Neural cell (in vitro differentiated cells): ENCODE measurements around the gene TPRX1. TPM values are rescaled to one million over a fixed set of nuclear protein-coding genes. Genes with fewer than 3 reads are reported as not detected.
A peak's percentile ranks its signal among the peaks of the same experiment; 100 is the strongest.
"Not testable (repeated sequence)": the region's sequence is repeated elsewhere in the genome, so short reads cannot be mapped to it uniquely, and the experiment has no call there.

Source experiments
- H2AFZ ChIP-seq: fragments of 200-600, 300-800 bp; sonication (generic), shearing (Covaris generic); 2 replicates; pipeline ENCODE4 v1.6.0; 2014; ENCODE audit warnings: low read depth, mild to moderate bottlenecking, antibody characterized with exemption, low read length, moderate library complexity
- H3F3A ChIP-seq: fragments of 200-600 bp; shearing (Covaris generic); 2 replicates; pipeline ENCODE4 v1.6.1; 2016; ENCODE audit warnings: mild to moderate bottlenecking, moderate library complexity, mixed read lengths, antibody characterized with exemption, low read length; ENCODE audit not compliant: insufficient read depth, poor library complexity, severe bottlenecking
- H3K27ac ChIP-seq: fragments of 200-600, 300-800 bp; sonication (generic), shearing (Covaris generic); 2 replicates; pipeline ENCODE4 v1.5.1; 2014; ENCODE audit warnings: mild to moderate bottlenecking, low read length, moderate library complexity
- H3K27me3 ChIP-seq: fragments of 300-800, 200-600 bp; sonication (generic), shearing (Covaris generic); 2 replicates; pipeline ENCODE4 v1.6.0; 2014; ENCODE audit warnings: mild to moderate bottlenecking, low read depth, low read length, moderate library complexity; ENCODE audit not compliant: insufficient read depth
- H3K36me3 ChIP-seq: fragments of 300-800, 200-600 bp; sonication (generic), shearing (Covaris generic); 2 replicates; pipeline ENCODE4 v1.5.1; 2014; ENCODE audit warnings: mild to moderate bottlenecking, antibody characterized with exemption, low read length, moderate library complexity; ENCODE audit not compliant: insufficient read depth
- H3K4me2 ChIP-seq: fragments of 300-800, 200-600 bp; sonication (generic), shearing (Covaris generic); 2 replicates; pipeline ENCODE4 v1.6.0; 2014; ENCODE audit warnings: mild to moderate bottlenecking, low read length
- H3K4me3 ChIP-seq: fragments of 300-800, 200-600 bp; sonication (generic), shearing (Covaris generic); 2 replicates; pipeline ENCODE4 v1.5.1; 2014; ENCODE audit warnings: mild to moderate bottlenecking, low read length, moderate library complexity
- H3K79me2 ChIP-seq: fragments of 200-600 bp; shearing (Covaris generic); replicated peaks from 2 replicates; pipeline ENCODE4 v1.6.0; 2014; ENCODE audit warnings: mild to moderate bottlenecking, low read length, moderate library complexity; ENCODE audit not compliant: insufficient read depth
- H3K9ac ChIP-seq: fragments of 300-800, 200-600 bp; sonication (generic), shearing (Covaris generic); 2 replicates; pipeline ENCODE4 v1.6.1; 2016; ENCODE audit warnings: mild to moderate bottlenecking, low read length, mixed read lengths
- H3K9me2 ChIP-seq: fragments of 200-600 bp; shearing (Covaris generic); 2 replicates; pipeline ENCODE4 v1.6.1; 2016; ENCODE audit warnings: mild to moderate bottlenecking, low read length, mixed read lengths; ENCODE audit not compliant: insufficient read depth
- H3K9me3 ChIP-seq: fragments of 200-600, 300-800 bp; sonication (generic), shearing (Covaris generic); 2 replicates; pipeline ENCODE4 v1.6.1; 2016; ENCODE audit warnings: mild to moderate bottlenecking, mixed run types, low read length, moderate library complexity, mixed read lengths
- H4K20me1 ChIP-seq: fragments of 200-600 bp; shearing (Covaris generic); 2 replicates; pipeline ENCODE4 v1.6.1; 2016; ENCODE audit warnings: mild to moderate bottlenecking, mixed run types; ENCODE audit not compliant: insufficient read depth
- EP300 ChIP-seq: fragments of 450-650 bp; conservative IDR thresholded peaks from 2 replicates; pipeline ENCODE4 v1.6.1; 2014; ENCODE audit warnings: antibody characterized with exemption, mild to moderate bottlenecking, moderate library complexity; ENCODE audit not compliant: poor library complexity, severe bottlenecking
- EZH2 ChIP-seq: fragments of 200-600, 300-800 bp; shearing (Covaris generic), sonication (generic); IDR thresholded peaks from 2 replicates; pipeline ENCODE4 v1.6.1; 2014; ENCODE audit warnings: antibody characterized with exemption, low read length, borderline replicate concordance, mild to moderate bottlenecking; ENCODE audit not compliant: insufficient read depth, poor library complexity, severe bottlenecking
- MXI1 ChIP-seq: fragments of 450-650 bp; conservative IDR thresholded peaks from 2 replicates; pipeline ENCODE4 v1.6.1; 2014; ENCODE audit warnings: antibody characterized with exemption, mild to moderate bottlenecking; ENCODE audit not compliant: poor library complexity, severe bottlenecking
- POLR2AphosphoS5 ChIP-seq: IDR thresholded peaks from 2 replicates; pipeline ENCODE4 v1.6.1; 2012
- RAD21 ChIP-seq: fragments of 450-650 bp; conservative IDR thresholded peaks from 2 replicates; pipeline ENCODE4 v1.6.1; 2014; ENCODE audit warnings: antibody characterized with exemption, mild to moderate bottlenecking, moderate library complexity
- SMC3 ChIP-seq: fragments of 450-650 bp; conservative IDR thresholded peaks from 2 replicates; pipeline ENCODE4 v1.6.1; 2014; ENCODE audit warnings: antibody characterized with exemption, mild to moderate bottlenecking, moderate library complexity; ENCODE audit not compliant: poor library complexity
- TAF1 ChIP-seq: IDR thresholded peaks from 2 replicates; pipeline ENCODE4 v1.6.1; 2012; ENCODE audit warnings: low read depth
- polyA plus RNA-seq: library from polyadenylated mRNA; depleted of rRNA; stranded (reverse); fragments of >200 nt; gene quantifications from 2 replicates; pipeline ENCODE4 v1.2.3, GENCODE V29; 2014
- TF ChIP-seq, protein P1 (sequence below): fragments of 450-650 bp; IDR thresholded peaks from 2 replicates; pipeline ENCODE4 v1.5.1; 2014; ENCODE audit warnings: antibody characterized with exemption, mild to moderate bottlenecking, moderate library complexity; ENCODE audit not compliant: poor library complexity, severe bottlenecking
- TF ChIP-seq, protein P2 (sequence below): IDR thresholded peaks from 2 replicates; pipeline ENCODE4 v1.6.1; 2012; ENCODE audit warnings: borderline replicate concordance

The TPRX1 gene
- polyA plus RNA-seq, 1 donor from 2014 or later, result not detected

DNA sequence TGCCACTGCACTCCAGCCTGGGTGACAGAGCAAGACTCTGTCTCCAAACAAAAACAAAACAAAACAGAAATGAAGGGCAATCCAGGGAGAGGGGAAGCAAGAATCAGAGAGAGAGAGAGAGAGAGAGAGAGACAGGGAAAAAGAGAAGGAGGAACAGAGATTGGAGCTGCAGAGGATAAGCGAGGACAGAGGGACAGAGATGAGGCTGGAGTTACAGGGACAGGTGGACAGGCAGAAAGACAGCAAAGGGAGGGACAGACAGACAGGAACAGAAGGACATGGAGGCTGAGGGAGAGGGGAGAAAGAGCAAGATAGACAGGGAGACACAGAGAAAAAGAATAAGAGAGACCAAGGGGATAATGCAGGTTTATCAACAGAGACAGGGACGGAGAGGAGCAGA, 16.1 kb upstream of the TPRX1 start:
- Histone ChIP-seq H3K9ac (peak overlapping the region; percentile 16), H3K9me3 (no peaks in the 10 kb centered on the region), H3K27me3 (no peaks in the 10 kb centered on the region), H2AFZ (peak overlapping the region; percentile 40), H3K4me3 (no peak overlapping the region), H3K9me2 (no peaks in the 10 kb centered on the region), H4K20me1 (no peaks in the 10 kb centered on the region), H3K79me2 (no peaks in the 10 kb centered on the region), H3K36me3 (no peaks in the 10 kb centered on the region), H3K27ac (peak overlapping the region; percentile 8), H3F3A (no peaks in the 10 kb centered on the region), H3K4me2 (no peak overlapping the region)
- TF ChIP-seq EP300, result no peak

DNA sequence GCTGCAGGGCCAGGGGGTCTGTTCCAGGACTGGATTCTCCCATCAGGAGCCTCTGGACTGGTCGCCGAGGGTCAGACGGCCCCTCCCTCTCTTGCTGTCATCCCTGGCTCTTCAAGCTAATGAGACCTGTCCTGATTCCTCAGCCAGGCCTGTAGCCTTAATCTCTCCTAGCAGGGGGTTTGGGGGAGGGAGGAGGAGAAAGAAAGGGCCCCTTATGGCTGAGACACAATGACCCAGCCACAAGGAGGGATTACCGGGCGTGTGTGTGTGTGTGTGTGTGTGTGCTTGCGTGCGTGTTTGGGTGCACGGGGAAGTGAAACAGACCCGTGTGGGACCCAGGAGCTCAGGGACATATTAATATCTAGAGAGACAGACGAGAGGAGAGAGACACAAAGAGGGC, 15.5 kb upstream of the TPRX1 start:
- Histone ChIP-seq H3K9ac (peak overlapping the region; percentile 16), H3F3A (no peaks in the 10 kb centered on the region), H3K4me2 (no peak overlapping the region), H3K36me3 (no peaks in the 10 kb centered on the region), H4K20me1 (no peaks in the 10 kb centered on the region), H3K9me2 (no peaks in the 10 kb centered on the region), H3K9me3 (no peaks in the 10 kb centered on the region), H2AFZ (peak overlapping the region; percentile 40), H3K4me3 (no peak overlapping the region), H3K79me2 (no peaks in the 10 kb centered on the region), H3K27ac (peak overlapping the region; percentile 8), H3K27me3 (no peaks in the 10 kb centered on the region)
- TF ChIP-seq TAF1 (no peak), EP300 (no peak), EZH2 (no peak), POLR2AphosphoS5 (no peak), MXI1 (no peak), SMC3 (no peak), RAD21 (no peak)
- TF ChIP-seq, protein P1, sequence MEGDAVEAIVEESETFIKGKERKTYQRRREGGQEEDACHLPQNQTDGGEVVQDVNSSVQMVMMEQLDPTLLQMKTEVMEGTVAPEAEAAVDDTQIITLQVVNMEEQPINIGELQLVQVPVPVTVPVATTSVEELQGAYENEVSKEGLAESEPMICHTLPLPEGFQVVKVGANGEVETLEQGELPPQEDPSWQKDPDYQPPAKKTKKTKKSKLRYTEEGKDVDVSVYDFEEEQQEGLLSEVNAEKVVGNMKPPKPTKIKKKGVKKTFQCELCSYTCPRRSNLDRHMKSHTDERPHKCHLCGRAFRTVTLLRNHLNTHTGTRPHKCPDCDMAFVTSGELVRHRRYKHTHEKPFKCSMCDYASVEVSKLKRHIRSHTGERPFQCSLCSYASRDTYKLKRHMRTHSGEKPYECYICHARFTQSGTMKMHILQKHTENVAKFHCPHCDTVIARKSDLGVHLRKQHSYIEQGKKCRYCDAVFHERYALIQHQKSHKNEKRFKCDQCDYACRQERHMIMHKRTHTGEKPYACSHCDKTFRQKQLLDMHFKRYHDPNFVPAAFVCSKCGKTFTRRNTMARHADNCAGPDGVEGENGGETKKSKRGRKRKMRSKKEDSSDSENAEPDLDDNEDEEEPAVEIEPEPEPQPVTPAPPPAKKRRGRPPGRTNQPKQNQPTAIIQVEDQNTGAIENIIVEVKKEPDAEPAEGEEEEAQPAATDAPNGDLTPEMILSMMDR, result no peak
- TF ChIP-seq, protein P2, sequence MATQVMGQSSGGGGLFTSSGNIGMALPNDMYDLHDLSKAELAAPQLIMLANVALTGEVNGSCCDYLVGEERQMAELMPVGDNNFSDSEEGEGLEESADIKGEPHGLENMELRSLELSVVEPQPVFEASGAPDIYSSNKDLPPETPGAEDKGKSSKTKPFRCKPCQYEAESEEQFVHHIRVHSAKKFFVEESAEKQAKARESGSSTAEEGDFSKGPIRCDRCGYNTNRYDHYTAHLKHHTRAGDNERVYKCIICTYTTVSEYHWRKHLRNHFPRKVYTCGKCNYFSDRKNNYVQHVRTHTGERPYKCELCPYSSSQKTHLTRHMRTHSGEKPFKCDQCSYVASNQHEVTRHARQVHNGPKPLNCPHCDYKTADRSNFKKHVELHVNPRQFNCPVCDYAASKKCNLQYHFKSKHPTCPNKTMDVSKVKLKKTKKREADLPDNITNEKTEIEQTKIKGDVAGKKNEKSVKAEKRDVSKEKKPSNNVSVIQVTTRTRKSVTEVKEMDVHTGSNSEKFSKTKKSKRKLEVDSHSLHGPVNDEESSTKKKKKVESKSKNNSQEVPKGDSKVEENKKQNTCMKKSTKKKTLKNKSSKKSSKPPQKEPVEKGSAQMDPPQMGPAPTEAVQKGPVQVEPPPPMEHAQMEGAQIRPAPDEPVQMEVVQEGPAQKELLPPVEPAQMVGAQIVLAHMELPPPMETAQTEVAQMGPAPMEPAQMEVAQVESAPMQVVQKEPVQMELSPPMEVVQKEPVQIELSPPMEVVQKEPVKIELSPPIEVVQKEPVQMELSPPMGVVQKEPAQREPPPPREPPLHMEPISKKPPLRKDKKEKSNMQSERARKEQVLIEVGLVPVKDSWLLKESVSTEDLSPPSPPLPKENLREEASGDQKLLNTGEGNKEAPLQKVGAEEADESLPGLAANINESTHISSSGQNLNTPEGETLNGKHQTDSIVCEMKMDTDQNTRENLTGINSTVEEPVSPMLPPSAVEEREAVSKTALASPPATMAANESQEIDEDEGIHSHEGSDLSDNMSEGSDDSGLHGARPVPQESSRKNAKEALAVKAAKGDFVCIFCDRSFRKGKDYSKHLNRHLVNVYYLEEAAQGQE, result no peak

DNA sequence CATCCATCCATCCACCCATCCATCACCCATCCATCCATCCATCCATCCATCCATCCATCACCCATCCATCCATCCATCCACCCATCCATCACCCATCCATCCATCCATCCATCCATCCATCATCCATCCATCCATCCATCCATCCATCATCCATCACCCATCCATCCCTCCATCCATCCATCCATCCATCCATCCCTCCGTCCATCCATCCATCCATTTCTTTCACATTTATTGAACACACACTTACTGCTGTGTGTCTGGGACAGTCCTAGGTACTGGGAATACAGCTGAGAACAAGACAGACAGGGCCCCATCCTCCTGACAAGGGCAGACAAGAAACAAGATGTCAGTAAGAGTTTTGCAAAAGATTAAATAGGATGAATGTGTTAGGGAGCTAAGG, 13.9 kb upstream of the TPRX1 start:
- not testable (repeated sequence) for H4K20me1 ChIP-seq, H2AFZ ChIP-seq, H3F3A ChIP-seq, H3K9me3 ChIP-seq, H3K36me3 ChIP-seq, H3K4me3 ChIP-seq, H3K79me2 ChIP-seq, H3K9ac ChIP-seq, H3K27me3 ChIP-seq, H3K27ac ChIP-seq, H3K4me2 ChIP-seq, H3K9me2 ChIP-seq

DNA sequence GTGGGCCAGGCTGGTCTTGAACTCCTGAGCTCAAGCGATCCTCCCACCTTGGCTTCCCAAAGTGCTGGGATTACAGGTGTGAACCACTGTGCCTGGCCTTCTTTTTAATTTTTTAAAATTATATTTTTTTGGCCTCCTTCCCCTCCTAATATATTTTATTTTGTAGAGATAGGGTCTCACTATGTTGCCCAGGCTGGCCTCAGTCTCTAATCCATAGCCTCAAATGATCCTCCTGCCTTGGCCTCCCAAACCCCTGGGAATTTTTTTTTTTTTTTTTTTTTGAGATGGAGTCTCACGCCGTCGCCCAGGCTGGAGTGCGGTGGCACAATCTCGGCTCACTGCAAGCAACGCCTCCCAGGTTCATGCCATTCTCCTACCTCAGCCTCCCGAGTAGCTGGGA, 11.9 kb upstream of the TPRX1 start:
- H3K9me3 ChIP-seq, H3K36me3 ChIP-seq, H3F3A ChIP-seq, H3K9ac ChIP-seq, H2AFZ ChIP-seq, H4K20me1 ChIP-seq, H3K27me3 ChIP-seq, H3K4me2 ChIP-seq, H3K4me3 ChIP-seq, H3K9me2 ChIP-seq, H3K79me2 ChIP-seq, H3K27ac ChIP-seq: not testable (repeated sequence)
